Nucleus accumbens (tissue), 56 donors: ENCODE data around the gene IL3RA.
"Not testable (repeated sequence)": the region's sequence is repeated elsewhere in the genome, so short reads cannot be mapped to it uniquely, and the experiment has no call there.

Source experiments
- DNase-seq, 56 donors: peaks; one replicate each; lab custom pipeline; 2025; lab: John Stamatoyannopoulos, UW

The IL3RA gene

DNA sequence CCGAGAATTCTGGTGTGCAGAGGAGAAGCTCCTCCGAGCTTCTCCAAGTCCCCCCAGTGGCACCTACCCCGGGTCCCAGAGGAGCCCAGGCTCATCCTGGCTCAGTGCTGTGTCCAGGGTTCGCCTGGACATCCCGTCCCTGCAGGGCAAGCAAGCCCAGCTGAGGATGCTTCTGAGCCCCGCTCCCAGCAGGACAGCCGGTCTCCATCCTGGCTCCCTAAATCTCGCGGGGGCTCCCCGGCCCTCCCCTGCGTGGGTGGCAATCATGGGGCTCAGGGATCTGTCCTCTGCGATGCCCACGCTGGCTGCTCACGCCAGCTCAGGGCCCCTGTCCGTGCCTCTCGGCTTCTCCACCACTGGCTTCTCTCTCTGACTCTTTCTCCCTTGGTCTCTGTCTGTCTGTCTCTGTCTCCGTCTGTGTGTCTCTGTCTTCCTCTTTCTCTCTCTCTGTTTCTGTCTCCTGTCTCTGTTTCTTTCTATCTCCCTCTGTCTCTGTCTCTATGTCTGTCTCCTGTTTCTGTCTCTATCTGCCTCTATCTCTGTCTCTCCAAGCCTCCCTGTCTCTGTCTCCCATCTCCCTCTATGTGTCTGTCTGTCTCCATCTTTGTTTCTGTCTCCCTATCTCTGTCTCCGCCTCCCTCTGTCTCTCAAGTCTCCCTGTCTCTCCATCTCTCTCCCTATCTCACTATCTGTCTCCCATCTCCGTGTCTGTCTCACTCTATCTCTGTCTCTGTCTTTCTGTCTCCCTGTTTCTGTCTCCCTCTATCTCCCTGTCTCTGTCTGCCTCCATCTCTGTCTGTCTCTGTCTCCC is 83.2 kb downstream of the IL3RA start:
- no peak for DNase-seq

- DNase-seq, result no peak
Observed at GRCh38 chrX:1420371-1420770, 83.8 kb downstream of the IL3RA start.

- no peak for DNase-seq
Observed at GRCh38 chrX:1421433-1422134, 85.0 kb downstream of the IL3RA start.

DNA sequence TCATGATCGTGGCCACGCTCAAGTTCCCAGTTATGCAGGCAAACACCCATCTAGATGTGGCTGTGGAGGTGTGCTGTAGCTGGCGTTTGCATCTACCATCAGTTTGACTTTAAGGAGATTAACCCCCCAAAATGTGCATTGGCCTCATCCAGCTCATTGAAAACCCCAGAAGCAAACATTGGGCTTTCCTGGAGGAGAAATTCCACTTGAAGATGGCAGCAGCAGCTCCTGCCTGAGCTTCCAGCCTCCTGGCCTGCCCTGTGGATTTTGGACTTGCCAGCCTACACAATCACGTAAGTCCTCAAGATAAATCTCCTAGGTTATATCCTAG is 85.5 kb downstream of the IL3RA start:
- DNase-seq, result no peak

GRCh38 chrX:1423215-1423614 is 86.6 kb downstream of the IL3RA start:
- DNase-seq, result no peak

DNA sequence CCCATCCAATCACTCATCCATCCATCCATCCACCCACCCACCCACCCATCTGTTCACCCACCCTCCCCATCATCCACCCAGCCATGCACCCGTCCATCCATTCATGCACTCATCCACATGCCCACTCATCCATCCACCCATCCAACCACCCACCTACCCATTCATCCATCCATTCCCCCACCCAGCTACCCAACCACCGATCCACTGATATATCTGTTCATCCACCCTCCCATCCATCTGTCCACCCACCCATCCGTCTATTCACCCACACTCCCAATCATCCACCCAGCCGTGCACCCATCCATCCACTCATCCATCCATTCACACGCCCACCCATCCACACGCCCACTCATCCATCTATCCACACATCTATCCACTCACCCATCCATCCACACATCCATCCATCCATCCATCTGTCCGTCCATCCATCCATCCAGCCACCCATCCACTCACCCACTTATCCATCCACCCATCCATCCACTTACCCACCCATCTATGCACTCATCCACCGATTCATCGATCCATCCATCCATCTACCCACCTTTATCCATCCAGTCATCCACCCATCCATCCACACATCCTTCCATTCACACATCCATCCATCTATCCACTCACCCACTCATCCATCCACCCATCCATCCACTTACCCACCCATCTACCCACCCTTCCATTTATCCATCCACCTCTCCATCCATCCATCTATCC is 87.7 kb downstream of the IL3RA start:
- no peak for DNase-seq

- no peak for DNase-seq
Observed at GRCh38 chrX:1425381-1425780, 88.8 kb downstream of the IL3RA start.

DNA sequence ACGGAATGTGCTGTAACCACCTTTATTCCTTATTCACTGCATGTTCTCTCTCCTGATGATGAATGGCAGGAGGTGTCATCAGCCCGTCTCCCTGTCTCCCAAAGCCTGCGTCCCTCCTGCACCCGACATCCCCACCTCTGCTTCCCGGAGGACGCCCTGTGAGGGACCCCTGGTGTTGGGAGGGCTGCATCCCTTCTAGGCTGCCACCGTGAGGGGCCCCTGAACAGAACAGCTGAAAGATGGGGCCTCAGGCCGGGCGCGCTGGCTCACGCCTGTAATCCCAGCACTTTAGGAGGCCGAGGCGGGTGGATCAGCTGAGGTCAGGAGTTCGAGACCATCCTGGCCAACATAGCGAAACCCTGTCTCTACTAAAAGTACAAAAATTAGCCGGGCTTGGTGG is 89.7 kb downstream of the IL3RA start:
- not testable (repeated sequence) for DNase-seq

- no peak for DNase-seq
Observed at GRCh38 chrX:1427756-1428155, 91.2 kb downstream of the IL3RA start.

- no peak for DNase-seq
Observed at GRCh38 chrX:1430451-1430850, 93.9 kb downstream of the IL3RA start.
